Occipital lobe (tissue), 2 donors: ENCODE data around the gene ROBO1. TPM values are rescaled to one million over a fixed set of nuclear protein-coding genes. Genes with fewer than 3 reads are reported as not detected.

Experiments used
- DNase-seq: peaks from one replicate; lab custom pipeline; 2025; lab: John Stamatoyannopoulos, UW
- total RNA-seq: library from RNA; depleted of rRNA; stranded (reverse); fragments of >200 nt; gene quantifications from one replicate; pipeline ENCODE4 v1.2.3, GENCODE V29; 2014

Gene ROBO1
- total RNA-seq, 1 donor from 2014 or later = 156 TPM

GRCh38 chr3:79019137-79019923 is 748.5 kb downstream of the ROBO1 start:
- DNase-seq = peak; percentile 70

GRCh38 chr3:79018671-79019136 is 749.1 kb downstream of the ROBO1 start:
- peak; percentile 61 for DNase-seq

GRCh38 chr3:79018265-79018664 is 749.5 kb downstream of the ROBO1 start:
- no peak for DNase-seq

- no peak for DNase-seq
Measured at GRCh38 chr3:79016587-79017376, 751.0 kb downstream of the ROBO1 start.

GRCh38 chr3:79015854-79016253 is 751.9 kb downstream of the ROBO1 start:
- no peak for DNase-seq

- peak; percentile 30 for DNase-seq
Measured at GRCh38 chr3:79012946-79013362, 754.8 kb downstream of the ROBO1 start.

- DNase-seq = no peak
Measured at GRCh38 chr3:79012530-79012913, 755.3 kb downstream of the ROBO1 start.

- DNase-seq = no peak
Measured at GRCh38 chr3:79011821-79012529, 755.8 kb downstream of the ROBO1 start.

GRCh38 chr3:79009861-79010260 is 757.9 kb downstream of the ROBO1 start:
- DNase-seq = no peak

GRCh38 chr3:79006077-79006476 is 761.7 kb downstream of the ROBO1 start:
- no peak for DNase-seq

GRCh38 chr3:79005084-79005483 is 762.7 kb downstream of the ROBO1 start:
- no peak for DNase-seq

- no peak for DNase-seq
Measured at GRCh38 chr3:79003994-79004393, 763.8 kb downstream of the ROBO1 start.

GRCh38 chr3:79002465-79003372 is 765.1 kb downstream of the ROBO1 start:
- no peak for DNase-seq

GRCh38 chr3:79001255-79001654 is 766.5 kb downstream of the ROBO1 start:
- DNase-seq = no peak

GRCh38 chr3:78999139-78999538 is 768.7 kb downstream of the ROBO1 start:
- DNase-seq = no peak

GRCh38 chr3:78995087-78995486 is 772.7 kb downstream of the ROBO1 start:
- no peak for DNase-seq

GRCh38 chr3:78994174-78995027 is 773.4 kb downstream of the ROBO1 start:
- DNase-seq = no peak

GRCh38 chr3:78993375-78993774 is 774.4 kb downstream of the ROBO1 start:
- DNase-seq = no peak

- DNase-seq = no peak
Measured at GRCh38 chr3:78992830-78993229, 775.0 kb downstream of the ROBO1 start.

- no peak for DNase-seq
Measured at GRCh38 chr3:78992400-78992799, 775.4 kb downstream of the ROBO1 start.
